ENCODE measurements around the gene PLD4.

DNA sequence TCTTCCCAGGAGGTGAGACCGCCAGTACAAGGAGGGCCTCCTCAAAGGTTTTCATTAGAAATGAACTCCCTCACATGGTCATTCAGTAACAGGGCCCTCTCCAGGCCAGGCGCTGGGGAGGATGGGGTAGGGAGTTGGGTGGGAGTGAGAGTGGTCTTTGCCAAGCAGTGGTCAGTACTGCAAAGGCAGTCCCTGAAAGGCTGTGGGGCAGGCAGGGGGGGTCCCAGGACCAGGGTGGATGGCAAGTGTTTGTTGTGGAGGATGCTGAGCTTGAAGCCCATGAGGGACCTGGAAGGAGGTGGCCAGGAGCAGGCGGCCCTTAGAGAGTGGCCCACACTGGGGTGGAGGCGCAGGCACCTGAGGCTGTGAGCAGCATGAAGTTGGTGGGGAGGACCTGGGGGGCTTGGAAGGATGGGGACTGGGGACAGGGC is 33.5 kb upstream of the PLD4 start:
- TF ChIP-seq, protein P1, sequence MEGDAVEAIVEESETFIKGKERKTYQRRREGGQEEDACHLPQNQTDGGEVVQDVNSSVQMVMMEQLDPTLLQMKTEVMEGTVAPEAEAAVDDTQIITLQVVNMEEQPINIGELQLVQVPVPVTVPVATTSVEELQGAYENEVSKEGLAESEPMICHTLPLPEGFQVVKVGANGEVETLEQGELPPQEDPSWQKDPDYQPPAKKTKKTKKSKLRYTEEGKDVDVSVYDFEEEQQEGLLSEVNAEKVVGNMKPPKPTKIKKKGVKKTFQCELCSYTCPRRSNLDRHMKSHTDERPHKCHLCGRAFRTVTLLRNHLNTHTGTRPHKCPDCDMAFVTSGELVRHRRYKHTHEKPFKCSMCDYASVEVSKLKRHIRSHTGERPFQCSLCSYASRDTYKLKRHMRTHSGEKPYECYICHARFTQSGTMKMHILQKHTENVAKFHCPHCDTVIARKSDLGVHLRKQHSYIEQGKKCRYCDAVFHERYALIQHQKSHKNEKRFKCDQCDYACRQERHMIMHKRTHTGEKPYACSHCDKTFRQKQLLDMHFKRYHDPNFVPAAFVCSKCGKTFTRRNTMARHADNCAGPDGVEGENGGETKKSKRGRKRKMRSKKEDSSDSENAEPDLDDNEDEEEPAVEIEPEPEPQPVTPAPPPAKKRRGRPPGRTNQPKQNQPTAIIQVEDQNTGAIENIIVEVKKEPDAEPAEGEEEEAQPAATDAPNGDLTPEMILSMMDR (IDR thresholded peaks at IDR 0.05): no peak
- TF ChIP-seq POLR2AphosphoS5 (IDR thresholded peaks at IDR 0.05; ENCODE audit: low read depth, low read length): no peak
